Prostate gland (tissue), 2 donors: Measurements from ENCODE around the gene TCF7L2.

ENCODE experiments used
- POLR2A ChIP-seq: fragments of 450-650 bp; IDR thresholded peaks from one replicate; pipeline ENCODE4 v1.6.1; 2016; ENCODE audit warnings: antibody characterized with exemption, mild to moderate bottlenecking
- POLR2AphosphoS5 ChIP-seq: sonication (generic); formaldehyde crosslinking; IDR thresholded peaks from one replicate; pipeline ENCODE4 v1.6.1; 2017; ENCODE audit warnings: antibody characterized with exemption
- TF ChIP-seq, protein P1 (sequence below), 4 experiments: fragments of 200-600 bp in 2 of 4; fragments of 450-650 bp in 2 of 4; sonication (generic) in 2 of 4; IDR thresholded peaks; 1 replicate in 3 of 4; 2 replicates in 1 of 4; pipeline ENCODE4 v1.5.1; 2016 to 2019; ENCODE audit warnings: antibody characterized with exemption in 4 of 4, mild to moderate bottlenecking in 2 of 4, moderate library complexity in 2 of 4

DNA sequence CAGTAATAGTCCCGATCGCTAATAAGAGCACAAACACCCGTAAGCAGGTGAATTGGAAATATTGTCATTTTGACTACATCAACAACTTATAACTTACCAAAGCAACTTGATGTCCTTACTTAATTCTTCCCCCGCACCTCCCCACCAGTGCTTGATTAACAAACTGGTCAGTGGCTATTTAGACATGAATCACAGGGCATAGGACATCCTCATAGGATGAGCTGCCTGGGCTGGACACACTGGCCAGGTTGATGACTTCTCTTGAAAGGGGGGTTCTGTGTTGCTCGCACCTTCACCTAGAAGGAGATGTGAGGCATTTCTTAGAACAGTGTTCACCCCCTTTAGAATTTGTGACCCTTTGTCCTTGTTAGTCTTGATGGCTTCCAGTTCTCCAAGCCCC is 163.2 kb downstream of the TCF7L2 start:
- TF ChIP-seq, protein P1, sequence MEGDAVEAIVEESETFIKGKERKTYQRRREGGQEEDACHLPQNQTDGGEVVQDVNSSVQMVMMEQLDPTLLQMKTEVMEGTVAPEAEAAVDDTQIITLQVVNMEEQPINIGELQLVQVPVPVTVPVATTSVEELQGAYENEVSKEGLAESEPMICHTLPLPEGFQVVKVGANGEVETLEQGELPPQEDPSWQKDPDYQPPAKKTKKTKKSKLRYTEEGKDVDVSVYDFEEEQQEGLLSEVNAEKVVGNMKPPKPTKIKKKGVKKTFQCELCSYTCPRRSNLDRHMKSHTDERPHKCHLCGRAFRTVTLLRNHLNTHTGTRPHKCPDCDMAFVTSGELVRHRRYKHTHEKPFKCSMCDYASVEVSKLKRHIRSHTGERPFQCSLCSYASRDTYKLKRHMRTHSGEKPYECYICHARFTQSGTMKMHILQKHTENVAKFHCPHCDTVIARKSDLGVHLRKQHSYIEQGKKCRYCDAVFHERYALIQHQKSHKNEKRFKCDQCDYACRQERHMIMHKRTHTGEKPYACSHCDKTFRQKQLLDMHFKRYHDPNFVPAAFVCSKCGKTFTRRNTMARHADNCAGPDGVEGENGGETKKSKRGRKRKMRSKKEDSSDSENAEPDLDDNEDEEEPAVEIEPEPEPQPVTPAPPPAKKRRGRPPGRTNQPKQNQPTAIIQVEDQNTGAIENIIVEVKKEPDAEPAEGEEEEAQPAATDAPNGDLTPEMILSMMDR (IDR thresholded peaks at IDR 0.05), result no peak
- TF ChIP-seq POLR2A, result no peak
- no peak for TF ChIP-seq POLR2AphosphoS5
